GM21723 (cell line): Measurements from ENCODE around the gene C11orf68.

Experiments used
- ATAC-seq: cut with Tn5 transposase; IDR thresholded peaks from one replicate; pipeline ENCODE4 v1.9.1; 2021; ENCODE audit warnings: mild to moderate bottlenecking, moderate library complexity; ENCODE audit not compliant: unreplicated experiment

C11orf68 gene

GRCh38 chr11:65872586-65873317, 46.1 kb downstream of the C11orf68 start, which contains the start of gene EFEMP2:
Gene EFEMP2 (minus strand): TSS chr11:65872800. CDS start chr11:65872354, 446 bp downstream.
- ATAC-seq = no peak

GRCh38 chr11:65871811-65872548, 46.9 kb downstream of the C11orf68 start:
- ATAC-seq = no peak

- no peak for ATAC-seq
Measured at GRCh38 chr11:65870706-65871681, 47.9 kb downstream of the C11orf68 start.

GRCh38 chr11:65870307-65870658, 48.6 kb downstream of the C11orf68 start:
- ATAC-seq = no peak

GRCh38 chr11:65869643-65870306, 49.1 kb downstream of the C11orf68 start:
- no peak for ATAC-seq

GRCh38 chr11:65868907-65869306, 50.0 kb downstream of the C11orf68 start:
- ATAC-seq = no peak

- ATAC-seq = no peak
Measured at GRCh38 chr11:65868076-65868667, 50.7 kb downstream of the C11orf68 start.

- ATAC-seq = no peak
Measured at GRCh38 chr11:65867284-65868071, 51.4 kb downstream of the C11orf68 start.
